Measurements from ENCODE around the gene LYPD1. TPM values are rescaled to one million over a fixed set of nuclear protein-coding genes. Genes with fewer than 3 reads are reported as not detected.

Gene LYPD1
- total RNA-seq = 5.5 and 108 TPM in 2 replicates

GRCh38 chr2:132669908-132670495 lies at the start of gene LYPD1:
LYPD1 (minus strand) TSS chr2:132670205; CDS start chr2:132669932, 273 bp downstream.

